Subcutaneous adipose tissue (tissue), 4 donors: ENCODE measurements around the gene SLC38A7. TPM values are rescaled to one million over a fixed set of nuclear protein-coding genes. Genes with fewer than 3 reads are reported as not detected.

Experiments
- total RNA-seq, 4 donors: library from RNA; depleted of rRNA; stranded (reverse); fragments of >200 nt; gene quantifications; one replicate each; pipeline ENCODE4 v1.1.0, GENCODE V29; 2016
- TF ChIP-seq, protein P1 (sequence below): fragments of 450-650 bp; IDR thresholded peaks from one replicate; pipeline ENCODE4 v1.5.1; 2016; ENCODE audit warnings: low read depth, mild to moderate bottlenecking, control low read depth, antibody characterized with exemption, moderate library complexity

The SLC38A7 gene
- total RNA-seq, 4 donors from 2014 or later = 6.4 to 22.8 (median 15.4) TPM

DNA sequence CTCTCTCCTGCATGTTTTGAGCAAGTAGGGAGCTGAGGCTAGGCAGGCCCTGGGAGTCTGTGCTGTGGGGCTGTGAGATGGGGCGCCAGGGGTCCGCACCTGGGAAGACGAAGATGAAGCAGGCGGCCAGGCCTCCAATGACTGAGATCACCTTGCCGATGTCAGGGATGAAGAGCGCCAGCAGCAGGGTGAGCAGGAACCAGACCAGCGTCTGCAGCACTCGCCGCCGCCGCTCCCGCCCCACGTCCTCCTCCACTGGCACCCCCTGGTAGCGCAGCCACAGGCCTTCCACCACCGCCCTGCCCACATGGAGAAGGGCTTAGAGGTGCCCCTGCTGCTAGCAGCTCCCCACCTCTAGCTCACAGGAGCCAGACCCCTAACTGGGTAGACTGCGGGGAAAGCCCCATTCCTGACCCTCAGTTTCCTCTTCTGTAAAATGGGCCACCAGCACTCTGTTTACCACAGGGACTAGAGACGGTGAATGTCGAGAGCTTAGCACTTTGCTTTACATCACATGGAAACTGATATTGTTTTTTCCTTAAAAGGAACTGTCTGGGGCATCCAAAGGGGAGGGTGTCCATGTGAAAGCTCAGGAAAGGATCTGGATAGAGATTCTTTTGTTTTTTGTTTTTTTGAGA is 13.5 kb downstream of the SLC38A7 start:
- TF ChIP-seq, protein P1, sequence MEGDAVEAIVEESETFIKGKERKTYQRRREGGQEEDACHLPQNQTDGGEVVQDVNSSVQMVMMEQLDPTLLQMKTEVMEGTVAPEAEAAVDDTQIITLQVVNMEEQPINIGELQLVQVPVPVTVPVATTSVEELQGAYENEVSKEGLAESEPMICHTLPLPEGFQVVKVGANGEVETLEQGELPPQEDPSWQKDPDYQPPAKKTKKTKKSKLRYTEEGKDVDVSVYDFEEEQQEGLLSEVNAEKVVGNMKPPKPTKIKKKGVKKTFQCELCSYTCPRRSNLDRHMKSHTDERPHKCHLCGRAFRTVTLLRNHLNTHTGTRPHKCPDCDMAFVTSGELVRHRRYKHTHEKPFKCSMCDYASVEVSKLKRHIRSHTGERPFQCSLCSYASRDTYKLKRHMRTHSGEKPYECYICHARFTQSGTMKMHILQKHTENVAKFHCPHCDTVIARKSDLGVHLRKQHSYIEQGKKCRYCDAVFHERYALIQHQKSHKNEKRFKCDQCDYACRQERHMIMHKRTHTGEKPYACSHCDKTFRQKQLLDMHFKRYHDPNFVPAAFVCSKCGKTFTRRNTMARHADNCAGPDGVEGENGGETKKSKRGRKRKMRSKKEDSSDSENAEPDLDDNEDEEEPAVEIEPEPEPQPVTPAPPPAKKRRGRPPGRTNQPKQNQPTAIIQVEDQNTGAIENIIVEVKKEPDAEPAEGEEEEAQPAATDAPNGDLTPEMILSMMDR = no peak

DNA sequence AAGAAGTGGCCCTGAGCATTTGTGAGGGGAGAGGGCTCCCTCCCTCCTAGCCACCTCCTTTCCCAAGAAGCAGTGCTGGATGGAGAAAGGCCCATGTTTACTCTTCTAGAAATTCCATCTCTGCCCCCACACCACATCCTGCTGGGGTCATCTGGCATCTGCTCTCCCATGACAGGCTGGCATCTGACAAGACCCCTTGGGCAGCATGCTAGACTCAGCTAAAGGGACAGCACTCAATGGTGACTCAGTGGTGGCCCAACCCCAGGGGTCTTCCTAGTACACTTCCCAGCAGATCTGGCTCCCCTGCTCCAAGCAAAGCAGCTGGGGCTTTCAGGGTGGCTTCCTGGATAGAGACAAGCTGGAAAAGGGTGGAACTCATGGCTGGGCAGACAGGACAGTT is 14.4 kb downstream of the SLC38A7 start:
- TF ChIP-seq, protein P1 = no peak

DNA sequence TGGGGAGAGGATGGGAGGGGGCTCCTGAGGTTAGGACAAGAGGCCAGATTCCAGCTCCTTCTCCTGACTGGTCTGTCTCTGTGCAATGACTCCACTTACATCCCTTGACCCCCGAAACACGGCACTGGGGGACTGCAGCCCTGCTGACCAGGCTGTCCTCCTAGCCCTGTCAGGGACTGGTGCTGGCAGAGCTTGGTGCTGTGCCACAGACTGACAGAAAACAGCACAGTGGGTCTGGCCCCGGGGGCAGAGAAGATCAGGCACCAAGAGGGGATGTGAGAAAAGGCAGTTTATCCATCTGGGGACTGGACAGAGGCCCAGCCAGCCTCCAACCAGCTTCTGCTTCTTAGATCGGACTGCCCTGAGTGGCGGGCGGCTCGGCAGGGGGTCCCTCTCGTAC is 19.4 kb downstream of the SLC38A7 start:
- TF ChIP-seq, protein P1 = no peak

- TF ChIP-seq, protein P1 = no peak
Measured at GRCh38 chr16:58661199-58661830, 23.3 kb downstream of the SLC38A7 start.

DNA sequence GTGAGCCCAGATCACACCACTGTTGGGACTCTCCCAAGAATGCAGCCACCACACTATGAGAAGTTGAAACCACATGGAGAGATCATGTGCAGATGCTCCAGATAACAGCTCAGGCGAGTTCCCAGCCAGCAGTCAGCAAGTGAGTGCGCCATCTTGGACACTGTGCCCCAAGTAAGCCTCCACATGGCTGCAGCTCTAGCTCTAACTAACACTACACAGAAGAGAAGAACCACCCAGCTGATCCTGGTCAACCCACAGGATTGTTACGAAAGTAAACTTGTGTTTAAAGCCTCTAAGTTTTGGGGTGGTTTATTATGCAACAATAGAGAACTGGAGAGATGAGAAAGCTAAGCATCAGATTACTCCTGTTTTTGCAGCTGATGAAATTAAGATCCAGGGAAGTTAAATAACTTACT is 25.8 kb downstream of the SLC38A7 start:
- TF ChIP-seq, protein P1 = no peak

GRCh38 chr16:58656899-58657298 is 27.7 kb downstream of the SLC38A7 start:
- TF ChIP-seq, protein P1 = no peak

GRCh38 chr16:58655215-58655596 is 29.4 kb downstream of the SLC38A7 start:
- TF ChIP-seq, protein P1 = no peak
